NB4 (cell line): ENCODE measurements around the gene CAAP1.
"Not testable (repeated sequence)": the region's sequence is repeated elsewhere in the genome, so short reads cannot be mapped to it uniquely, and the experiment has no call there.

Experiments used
- DNase-seq: peaks from one replicate; pipeline ENCODE4 v3.0.0; 2010; ENCODE audit warnings: low read depth
- H3K4me3 ChIP-seq: one replicate; pipeline ENCODE4 v1.5.1; 2011; ENCODE audit warnings: mild to moderate bottlenecking, low read depth, low read length, moderate library complexity
- CTCF ChIP-seq: IDR thresholded peaks from one replicate; pipeline ENCODE4 v1.5.1; 2012; ENCODE audit warnings: low read depth, low read length
- MYC ChIP-seq: IDR thresholded peaks from 2 replicates; pipeline ENCODE4 v1.6.1; 2011; ENCODE audit warnings: low read depth, low read length
- POLR2A ChIP-seq: IDR thresholded peaks from 2 replicates; pipeline ENCODE4 v1.6.1; 2011; ENCODE audit warnings: mild to moderate bottlenecking; ENCODE audit not compliant: insufficient read length; ENCODE audit errors: extremely low read depth
- TF ChIP-seq, protein P1 (sequence below): IDR thresholded peaks from 2 replicates; pipeline ENCODE4 v1.6.1; 2011; ENCODE audit warnings: low read depth, low read length

CAAP1 gene

DNA sequence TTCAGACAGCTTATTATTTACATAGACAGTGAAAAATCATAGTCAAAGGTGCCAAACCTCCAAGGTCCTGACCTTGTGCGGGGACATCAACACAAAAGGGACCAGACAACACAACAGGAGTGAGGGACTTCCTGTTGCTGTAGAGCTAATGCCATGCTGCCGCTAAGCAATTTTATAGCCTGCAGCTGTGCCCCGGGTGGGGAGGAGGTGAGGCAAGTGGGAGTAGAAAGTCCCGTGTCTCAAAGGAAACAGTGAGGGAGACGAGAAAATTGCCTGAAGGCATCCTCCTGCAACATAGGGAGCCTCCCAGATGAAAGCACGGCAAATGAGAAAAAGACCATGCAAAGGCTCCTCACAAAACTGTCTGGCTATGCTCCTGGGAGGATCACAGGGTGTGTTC is 58.8 kb downstream of the CAAP1 start:
- TF ChIP-seq, protein P1, sequence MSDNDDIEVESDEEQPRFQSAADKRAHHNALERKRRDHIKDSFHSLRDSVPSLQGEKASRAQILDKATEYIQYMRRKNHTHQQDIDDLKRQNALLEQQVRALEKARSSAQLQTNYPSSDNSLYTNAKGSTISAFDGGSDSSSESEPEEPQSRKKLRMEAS, result no peak
- no peak for TF ChIP-seq POLR2A
- DNase-seq, result peak; percentile 3

DNA sequence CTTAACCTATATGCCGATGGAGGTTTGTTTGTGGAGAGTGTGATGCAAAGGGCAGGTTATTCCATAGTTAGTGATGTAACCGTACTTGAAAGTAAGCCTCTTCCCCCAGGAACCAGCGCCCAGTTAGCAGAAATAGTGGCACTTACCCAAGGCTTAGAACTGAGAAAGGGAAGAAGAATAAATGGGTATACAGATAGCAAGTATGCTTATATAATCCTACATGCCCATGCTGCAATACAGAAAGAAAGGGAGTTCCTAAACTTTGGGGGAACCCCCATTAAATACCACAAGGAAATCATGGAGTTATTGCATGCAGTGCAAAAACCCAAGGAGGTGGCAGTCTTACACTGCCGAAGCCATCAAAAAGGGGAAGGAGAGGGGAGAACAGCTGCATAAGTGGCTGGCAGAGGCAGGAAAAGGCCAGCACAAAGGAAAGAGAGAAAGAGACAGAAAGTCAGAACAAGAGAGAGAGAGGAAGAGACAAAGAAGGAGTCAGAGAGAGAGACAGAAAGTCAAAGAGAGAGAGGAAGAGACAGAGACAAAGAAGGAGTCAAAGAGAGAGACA is 64.1 kb downstream of the CAAP1 start:
- not testable (repeated sequence) for H3K4me3 ChIP-seq
- DNase-seq, result peak; percentile 0

More for the DNA sequence above, 58.8 kb downstream of the CAAP1 start:
- no peak overlapping the region for H3K4me3 ChIP-seq

DNA sequence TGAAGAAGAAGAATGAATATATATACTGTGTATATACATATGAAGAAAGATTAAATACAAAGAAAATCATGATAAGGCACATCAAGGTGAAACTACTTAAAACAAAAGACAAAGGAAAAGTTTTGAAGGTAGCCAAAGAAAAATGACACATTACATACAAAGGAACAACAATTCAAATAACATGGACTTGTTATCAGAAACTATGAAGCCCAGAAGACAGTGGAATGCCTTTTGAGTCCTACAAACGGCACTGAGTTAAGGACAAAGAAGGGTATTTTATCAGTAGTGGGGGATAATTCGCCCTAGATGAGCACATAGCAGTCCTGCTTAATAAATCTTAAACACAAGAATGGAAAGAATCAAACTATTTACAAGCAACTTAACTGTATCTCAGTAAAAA is 77.8 kb downstream of the CAAP1 start:
- TF ChIP-seq POLR2A (no peak), MYC (no peak), CTCF (no peak)
- TF ChIP-seq, protein P1, result no peak
- no peak for DNase-seq
- H3K4me3 ChIP-seq, result no peak overlapping the region

DNA sequence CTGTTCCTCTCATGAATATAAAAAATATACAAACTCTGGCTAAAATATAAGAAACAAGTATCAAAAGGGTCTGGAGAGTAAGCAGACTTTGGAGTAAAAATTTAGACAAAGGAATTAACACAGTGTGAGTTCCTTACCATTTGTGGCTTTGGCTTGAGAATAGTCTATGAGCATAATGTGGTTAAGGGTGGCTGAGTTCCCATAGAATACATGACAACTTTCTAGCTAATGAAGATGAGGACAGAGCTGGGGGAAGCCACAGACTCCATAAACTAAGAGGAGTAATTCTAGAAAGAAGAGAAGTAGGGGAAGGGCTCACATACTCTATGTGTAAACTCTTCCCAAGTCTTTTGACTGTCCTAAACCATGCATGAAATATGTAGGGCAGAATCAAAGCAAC is 79.4 kb downstream of the CAAP1 start:
- no peak for DNase-seq
- TF ChIP-seq, protein P1, result no peak
- TF ChIP-seq CTCF (no peak), POLR2A (no peak), MYC (no peak)
- no peak overlapping the region for H3K4me3 ChIP-seq

- DNase-seq, result no peak
- H3K4me3 ChIP-seq, result no peak overlapping the region
- TF ChIP-seq CTCF (no peak), POLR2A (no peak), MYC (no peak)
- TF ChIP-seq, protein P1, result no peak
Measured at GRCh38 chr9:26812217-26812616, 80.4 kb downstream of the CAAP1 start.

DNA sequence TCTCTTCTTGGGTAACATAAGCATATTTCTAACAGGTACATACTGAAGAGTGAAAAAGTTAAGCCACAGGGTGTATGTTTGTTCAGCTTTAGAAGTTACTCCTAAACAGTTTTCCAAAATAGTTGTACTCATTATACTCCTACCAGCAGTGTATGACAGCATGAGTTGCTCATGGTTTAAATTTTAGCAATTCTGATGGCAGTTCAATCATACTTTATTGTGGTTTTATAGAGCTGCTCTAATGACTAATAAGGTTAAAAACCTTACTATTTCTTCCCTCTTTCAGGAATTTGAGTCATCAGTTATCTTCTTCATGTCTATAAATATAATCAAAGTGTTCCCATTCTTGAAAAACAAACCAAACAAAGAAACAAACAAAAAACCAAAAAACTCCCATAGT is 81.5 kb downstream of the CAAP1 start:
- no peak for DNase-seq
- H3K4me3 ChIP-seq, result no peak overlapping the region
- TF ChIP-seq CTCF (no peak), POLR2A (no peak), MYC (no peak)
- TF ChIP-seq, protein P1, result no peak

GRCh38 chr9:26809795-26810194 is 82.8 kb downstream of the CAAP1 start:
- H3K4me3 ChIP-seq, result no peak overlapping the region
- TF ChIP-seq, protein P1, result no peak
- TF ChIP-seq CTCF (no peak), MYC (no peak), POLR2A (no peak)
- DNase-seq, result no peak
